H1 (cell line): ENCODE data around the gene TMEM54. TPM values are rescaled to one million over a fixed set of nuclear protein-coding genes. Genes with fewer than 3 reads are reported as not detected.

Experiments used
- CTCF ChIA-PET: fragments of 300-600 bp; sonication (Branson Sonifier 250); formaldehyde crosslinking; loops from one replicate; lab custom pipeline; 2021; ENCODE audit not compliant: partially characterized antibody; lab: Charles Lee
- POLR2A ChIA-PET: fragments of 300-600 bp; sonication (Branson Sonifier 250); formaldehyde crosslinking; loops from one replicate; lab custom pipeline; 2021; ENCODE audit warnings: inconsistent platforms; ENCODE audit not compliant: partially characterized antibody; lab: Charles Lee
- DNase-seq, 2 experiments: peaks; one replicate each; pipeline versions ENCODE4 v3.0.0 to v3.0.0-alpha.2; 2010 to 2022; ENCODE audit warnings: low spot score in 2 of 2, low read depth in 1 of 2, mixed read lengths in 1 of 2
- FAIRE-seq: peaks from 2 replicates; lab custom pipeline; 2011; peaks lifted over from hg19 to GRCh38; lab: Jason Lieb, UNC
- H2AFZ ChIP-seq: 2 replicates; pipeline ENCODE4 v1.8.1; 2012; ENCODE audit warnings: low read length, inconsistent platforms
- H2AK5ac ChIP-seq: 2 replicates; pipeline ENCODE4 v1.6.1; 2013; ENCODE audit warnings: low read depth, low read length
- H2BK120ac ChIP-seq: replicated peaks from 2 replicates; pipeline ENCODE3; 2013; ENCODE audit warnings: low read depth, low read length, inconsistent platforms
- H2BK12ac ChIP-seq: 2 replicates; pipeline ENCODE4 v1.6.1; 2013; ENCODE audit warnings: low read depth, low read length
- H2BK15ac ChIP-seq: 2 replicates; pipeline ENCODE4 v1.6.1; 2013; ENCODE audit warnings: low read length
- H2BK20ac ChIP-seq: 2 replicates; pipeline ENCODE4 v1.6.1; 2013; ENCODE audit warnings: low read length
- H2BK5ac ChIP-seq: 2 replicates; pipeline ENCODE4 v1.6.1; 2013; ENCODE audit warnings: low read depth, low read length
- H3K14ac ChIP-seq: 2 replicates; pipeline ENCODE4 v1.6.1; 2013; ENCODE audit warnings: inconsistent platforms; ENCODE audit not compliant: insufficient read length
- H3K18ac ChIP-seq: 2 replicates; pipeline ENCODE4 v1.6.1; 2013; ENCODE audit warnings: low read length; ENCODE audit errors: extremely low read depth
- H3K23ac ChIP-seq: 2 replicates; pipeline ENCODE4 v1.6.1; 2013; ENCODE audit warnings: inconsistent platforms; ENCODE audit not compliant: insufficient read length
- H3K23me2 ChIP-seq: 2 replicates; pipeline ENCODE4 v1.6.1; 2013; ENCODE audit warnings: low read depth, low read length
- H3K27ac ChIP-seq: 2 replicates; pipeline ENCODE4 v1.6.1; 2011; ENCODE audit warnings: low read depth, low read length, inconsistent platforms
- H3K27me3 ChIP-seq, 4 experiments: replicated peaks in 1 of 4; 1 replicate in 1 of 4; 2 replicates in 3 of 4; pipeline versions ENCODE4 v1.6.1 to v1.8.1; 2011 to 2013; ENCODE audit warnings: low read length in 3 of 4, mild to moderate bottlenecking in 3 of 4, inconsistent platforms in 2 of 4, mixed read lengths in 2 of 4, moderate library complexity in 1 of 4; ENCODE audit not compliant: control insufficient read depth in 3 of 4, insufficient read depth in 3 of 4; ENCODE audit errors: extremely low read depth in 1 of 4
- H3K36me3 ChIP-seq, 4 experiments: 2 replicates each; pipeline versions ENCODE4 v1.6.1 to v1.8.1; 2011 to 2013; ENCODE audit warnings: mild to moderate bottlenecking in 4 of 4, low read length in 3 of 4, moderate library complexity in 2 of 4, control low read depth in 1 of 4, inconsistent platforms in 1 of 4; ENCODE audit not compliant: insufficient read depth in 4 of 4, control insufficient read depth in 2 of 4
- H3K4ac ChIP-seq: replicated peaks from 2 replicates; pipeline ENCODE3; 2013; ENCODE audit warnings: low read length, low read depth, mixed read lengths, inconsistent platforms; ENCODE audit not compliant: insufficient read length
- H3K4me1 ChIP-seq, 4 experiments: replicated peaks in 1 of 4; 1 replicate in 1 of 4; 2 replicates in 3 of 4; pipeline versions ENCODE4 v1.6.1 to v1.8.1; 2011 to 2013; ENCODE audit warnings: low read length in 3 of 4, inconsistent platforms in 2 of 4, mixed read lengths in 1 of 4; ENCODE audit not compliant: insufficient read depth in 4 of 4, control insufficient read depth in 3 of 4
- H3K4me2 ChIP-seq, 2 experiments: 2 replicates each; pipeline versions ENCODE4 v1.6.1 to v1.8.1; 2011 to 2013; ENCODE audit warnings: low read depth in 2 of 2, low read length in 2 of 2, control low read depth in 1 of 2, inconsistent platforms in 1 of 2, mild to moderate bottlenecking in 1 of 2; ENCODE audit not compliant: insufficient read depth in 1 of 2
- H3K4me3 ChIP-seq, 4 experiments: fragments of 200-600, 300-600 bp in 1 of 4; sonication (generic), shearing (Covaris generic), sonication (Bioruptor Twin) in 1 of 4; 2 replicates each; pipeline versions ENCODE4 v1.5.1 to v1.8.1; 2011 to 2016; ENCODE audit warnings: low read length in 4 of 4, low read depth in 3 of 4, control low read depth in 2 of 4, inconsistent platforms in 2 of 4, mild to moderate bottlenecking in 2 of 4, mixed read lengths in 1 of 4, moderate library complexity in 1 of 4; ENCODE audit not compliant: insufficient read depth in 2 of 4; ENCODE audit errors: extremely low read depth in 1 of 4
- H3K56ac ChIP-seq: replicated peaks from 2 replicates; pipeline ENCODE3; 2013; ENCODE audit warnings: low read depth, mild to moderate bottlenecking, mixed read lengths, low read length, inconsistent platforms; ENCODE audit not compliant: insufficient read length
- H3K79me1 ChIP-seq: 2 replicates; pipeline ENCODE4 v1.6.1; 2013; ENCODE audit warnings: low read depth, low read length, control low read depth
- H3K79me2 ChIP-seq, 2 experiments: 2 replicates each; pipeline versions ENCODE4 v1.6.1 to v1.8.1; 2012 to 2013; ENCODE audit warnings: low read length in 2 of 2, mild to moderate bottlenecking in 2 of 2, inconsistent platforms in 1 of 2; ENCODE audit not compliant: insufficient read depth in 2 of 2, control insufficient read depth in 1 of 2
- H3K9ac ChIP-seq, 4 experiments: replicated peaks in 1 of 4; 1 replicate in 1 of 4; 2 replicates in 3 of 4; pipeline versions ENCODE4 v1.6.1 to v1.8.1; 2011 to 2013; ENCODE audit warnings: low read depth in 3 of 4, low read length in 3 of 4, control low read depth in 2 of 4, mild to moderate bottlenecking in 2 of 4, moderate library complexity in 2 of 4, inconsistent platforms in 1 of 4; ENCODE audit errors: extremely low read depth in 1 of 4
- H3K9me3 ChIP-seq, 2 experiments: 2 replicates each; pipeline versions ENCODE4 v1.6.1 to v1.8.1; 2012 to 2013; ENCODE audit warnings: mild to moderate bottlenecking in 2 of 2, moderate library complexity in 2 of 2, control low read depth in 1 of 2, inconsistent platforms in 1 of 2, low read depth in 1 of 2, low read length in 1 of 2, mixed read lengths in 1 of 2; ENCODE audit not compliant: insufficient read depth in 2 of 2
- H4K20me1 ChIP-seq, 2 experiments: replicated peaks in 1 of 2; 2 replicates each; pipeline versions ENCODE3 to v1.8.1; 2011 to 2013; ENCODE audit warnings: inconsistent platforms in 2 of 2, low read length in 2 of 2, mild to moderate bottlenecking in 1 of 2; ENCODE audit not compliant: insufficient read depth in 2 of 2, control insufficient read depth in 1 of 2
- H4K5ac ChIP-seq: 2 replicates; pipeline ENCODE4 v1.6.1; 2013; ENCODE audit warnings: low read length, low read depth, mixed read lengths, inconsistent platforms; ENCODE audit not compliant: insufficient read length
- H4K8ac ChIP-seq: 2 replicates; pipeline ENCODE4 v1.8.0; 2013; ENCODE audit warnings: mild to moderate bottlenecking, moderate library complexity, low read length, inconsistent platforms; ENCODE audit not compliant: insufficient read depth; ENCODE audit errors: extremely low read depth
- H4K91ac ChIP-seq: replicated peaks from 2 replicates; pipeline ENCODE3; 2013; ENCODE audit warnings: low read length, mixed read lengths, inconsistent platforms; ENCODE audit not compliant: insufficient read length
- ASH2L ChIP-seq: fragments of 200-600, 300-600 bp; sonication (generic); IDR thresholded peaks from one replicate; pipeline ENCODE4 v1.7.1; 2017; ENCODE audit warnings: low read length
- CHD1 ChIP-seq: IDR thresholded peaks from 2 replicates; pipeline ENCODE4 v1.6.1; 2012; ENCODE audit warnings: low read depth, low read length, improper control_type of control experiment
- FOSL1 ChIP-seq: IDR thresholded peaks from 2 replicates; pipeline ENCODE4 v1.6.1; 2011; ENCODE audit warnings: mild to moderate bottlenecking, low read depth, low read length, moderate library complexity; ENCODE audit not compliant: insufficient read depth
- JUND ChIP-seq: IDR thresholded peaks from 2 replicates; pipeline ENCODE4 v1.6.1; 2011; ENCODE audit warnings: mild to moderate bottlenecking, improper control_type of control experiment, low read length
- KDM5A ChIP-seq: fragments of 200-600 bp; IDR thresholded peaks from 2 replicates; pipeline ENCODE4 v1.7.1; 2012; ENCODE audit warnings: mild to moderate bottlenecking, low read length, inconsistent platforms, mixed read lengths
- MAFK ChIP-seq: IDR thresholded peaks from 2 replicates; pipeline ENCODE4 v1.6.1; 2012; ENCODE audit warnings: low read depth, mild to moderate bottlenecking, improper control_type of control experiment, low read length
- POLR2AphosphoS5 ChIP-seq: IDR thresholded peaks from 2 replicates; pipeline ENCODE4 v1.6.1; 2011; ENCODE audit warnings: low read depth, low read length
- POU5F1 ChIP-seq: IDR thresholded peaks from 2 replicates; pipeline ENCODE4 v1.6.1; 2011; ENCODE audit warnings: low read depth, mild to moderate bottlenecking, low read length, moderate library complexity
- RAD21 ChIP-seq, 2 experiments: IDR thresholded peaks in 1 of 2; conservative IDR thresholded peaks in 1 of 2; 2 replicates each; pipeline ENCODE4 v1.6.1; 2011; ENCODE audit warnings: low read depth in 2 of 2, low read length in 2 of 2, improper control_type of control experiment in 1 of 2, inconsistent platforms in 1 of 2, mild to moderate bottlenecking in 1 of 2, moderate library complexity in 1 of 2
- RFX5 ChIP-seq: IDR thresholded peaks from 2 replicates; pipeline ENCODE4 v1.6.1; 2011; ENCODE audit warnings: low read depth, low read length, improper control_type of control experiment, borderline replicate concordance
- SP4 ChIP-seq: IDR thresholded peaks from 2 replicates; pipeline ENCODE4 v1.6.1; 2012; ENCODE audit warnings: low read length, inconsistent platforms
- SRF ChIP-seq: IDR thresholded peaks from 2 replicates; pipeline ENCODE4 v1.6.1; 2011; ENCODE audit warnings: mild to moderate bottlenecking, low read depth, low read length, moderate library complexity
- polyA plus RNA-seq, 7 experiments: library from polyadenylated mRNA; depleted of rRNA in 3 of 7; stranded (reverse) in 5 of 7; unstranded in 2 of 7; fragments of >200 nt in 5 of 7; fragments of 200-250 nt in 2 of 7; gene quantifications; 1 replicate in 5 of 7; 2 replicates in 1 of 7; 4 replicates in 1 of 7; pipeline versions ENCODE4 v1.2.1 to v1.2.3, GENCODE V29; 2011 to 2013; ENCODE audit warnings: missing spikeins in 2 of 7, mixed read lengths in 2 of 7
- total RNA-seq: library from RNA; stranded (reverse); fragmentation: NEBNext Ultra II Directional; extraction: Animal tissue kit (Norgen Biotek cat#: 25700); gene quantifications from 2 replicates; pipeline ENCODE4 v1.2.1, GENCODE V29; 2021
- TF ChIP-seq, protein P1 (sequence below): IDR thresholded peaks from 2 replicates; pipeline ENCODE4 v1.6.1; 2011; ENCODE audit warnings: low read length, improper control_type of control experiment

The TMEM54 gene
- total and polyA plus RNA-seq, 2 of the 8 experiments (the other 6 are each of a cell fraction or from before 2014, with no cell fraction given) = 9.5 to 58.7 TPM

DNA sequence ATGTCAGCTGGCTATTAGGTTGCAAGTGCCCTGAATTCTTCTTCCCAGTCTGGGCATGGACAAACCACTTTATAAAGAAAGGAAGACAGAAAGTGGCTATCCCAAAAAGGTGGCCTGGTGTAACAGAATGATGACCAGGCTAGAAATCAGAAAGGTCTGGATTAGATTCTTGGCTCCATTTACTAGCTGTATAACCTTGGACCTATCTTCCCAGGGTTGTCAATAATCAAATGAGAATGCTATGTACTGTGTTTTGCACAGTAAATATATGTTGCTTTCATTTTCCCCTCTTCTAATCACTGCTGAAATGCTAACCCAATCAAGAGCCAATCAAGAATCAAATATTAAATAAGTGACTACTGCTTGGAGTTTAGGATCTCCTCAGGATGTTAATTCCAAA is 43.0 kb upstream of the TMEM54 start:
- Histone ChIP-seq H3K4me1 (no peaks in the 10 kb centered on the region), H3K9ac (no peak overlapping the region), H3K79me1 (no peaks in the 10 kb centered on the region), H4K20me1 (no peaks in the 10 kb centered on the region), H4K91ac (no peak overlapping the region), H2BK20ac (no peak overlapping the region), H2BK15ac (no peak overlapping the region), H3K4ac (no peak overlapping the region), H2BK12ac (no peak overlapping the region), H3K14ac (no peak overlapping the region), H2BK120ac (no peak overlapping the region), H3K56ac (no peak overlapping the region), H3K18ac (no peak overlapping the region), H3K4me3 (no peak overlapping the region), H3K23me2 (no peaks in the 10 kb centered on the region), H2AFZ (no peak overlapping the region), H3K79me2 (no peaks in the 10 kb centered on the region), H2AK5ac (no peak overlapping the region), H3K23ac (no peak overlapping the region), H3K27me3 (no peaks in the 10 kb centered on the region), H2BK5ac (no peak overlapping the region), H3K9me3 (no peaks in the 10 kb centered on the region), H4K8ac (no peak overlapping the region; the same call in 1 of the 2 replicates), H4K5ac (no peak overlapping the region), H3K27ac (no peak overlapping the region), H3K4me2 (no peak overlapping the region), H3K36me3 (peaks cover 0 to 13% (median 5%) of the 10 kb centered on the region in 4 experiments; a peak in 5 of 8 replicates)
- DNase-seq = no peak
- ChIA-PET POLR2A (no interaction called here), CTCF (interaction anchor here (2.2 to 2.8 kb wide), 2 partner anchors 11 to 53 kb away, joined by 6 to 11 read pairs; no protein-coding TSS in a partner anchor)
- FAIRE-seq = no peak
- TF ChIP-seq JUND (no peak), POU5F1 (no peak), RFX5 (no peak), SP4 (no peak), SRF (no peak), ASH2L (no peak), FOSL1 (no peak), POLR2AphosphoS5 (no peak), KDM5A (no peak), RAD21 (IDR thresholded peaks at IDR 0.05 in 1 of 2, conservative IDR thresholded peaks at IDR 0.05 in 1 of 2; ENCODE audit: low read depth in 2 of 2, low read length in 2 of 2) (no peak), CHD1 (no peak), MAFK (no peak)
- TF ChIP-seq, protein P1, sequence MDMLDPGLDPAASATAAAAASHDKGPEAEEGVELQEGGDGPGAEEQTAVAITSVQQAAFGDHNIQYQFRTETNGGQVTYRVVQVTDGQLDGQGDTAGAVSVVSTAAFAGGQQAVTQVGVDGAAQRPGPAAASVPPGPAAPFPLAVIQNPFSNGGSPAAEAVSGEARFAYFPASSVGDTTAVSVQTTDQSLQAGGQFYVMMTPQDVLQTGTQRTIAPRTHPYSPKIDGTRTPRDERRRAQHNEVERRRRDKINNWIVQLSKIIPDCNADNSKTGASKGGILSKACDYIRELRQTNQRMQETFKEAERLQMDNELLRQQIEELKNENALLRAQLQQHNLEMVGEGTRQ = no peak
